ENCODE data around the gene EVA1C. TPM values are rescaled to one million over a fixed set of nuclear protein-coding genes. Genes with fewer than 3 reads are reported as not detected.

EVA1C gene
- total RNA-seq, 1 experiment from 2014 or later: 22.2 TPM

DNA sequence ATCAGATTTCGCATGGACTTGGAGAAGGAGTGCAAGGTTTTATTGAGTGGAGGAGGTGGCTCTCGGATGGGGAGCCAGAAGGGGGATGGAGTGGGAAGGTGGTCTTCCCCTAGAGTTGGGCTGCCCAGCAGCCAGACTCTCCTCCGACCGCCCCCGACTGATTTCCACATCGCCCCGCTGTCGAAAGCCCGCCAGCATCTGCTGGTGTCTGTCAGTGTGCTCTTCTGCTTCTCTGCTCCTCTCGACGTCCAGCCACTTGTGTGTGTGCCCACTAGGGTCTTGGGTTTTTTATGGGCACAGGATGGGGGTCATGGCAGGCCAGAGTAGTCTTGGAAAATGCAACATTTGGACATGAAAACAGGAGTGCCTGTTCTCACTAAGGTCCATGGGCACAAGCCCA, 40.1 kb downstream of the EVA1C start:
- no peak overlapping the region for H3K27ac Mint-ChIP-seq (ENCODE audit: low read depth, unreplicated experiment)
- peaks cover 23% of the 10 kb centered on the region for H3K36me3 Mint-ChIP-seq (ENCODE audit: insufficient read depth, unreplicated experiment)
- TF ChIP-seq CTCF (IDR thresholded peaks at IDR 0.05; ENCODE audit: unreplicated experiment): no peak

GRCh38 chr21:32455548-32455947, 43.0 kb downstream of the EVA1C start:
- no peak overlapping the region for H3K4me3 Mint-ChIP-seq (ENCODE audit: unreplicated experiment)
- H3K9me3 Mint-ChIP-seq (ENCODE audit: unreplicated experiment): no peaks in the 10 kb centered on the region
- intact Hi-C loops (cut with micrococcal nuclease): no loop called here
- POLR2A ChIA-PET: interaction anchor here (1.8 kb wide), 1 partner anchor 42 kb away, joined by 9 read pairs; the partner anchor contains the start of gene EVA1C
- peaks cover 35% of the 10 kb centered on the region for H3K36me3 Mint-ChIP-seq (ENCODE audit: insufficient read depth, unreplicated experiment)
- peak overlapping the region; percentile 79 for H3K27ac Mint-ChIP-seq (ENCODE audit: low read depth, unreplicated experiment)
- CTCF ChIA-PET: interaction anchor here (0.7 to 0.8 kb wide), 2 partner anchors 146 to 173 kb away, joined by 3 read pairs; no protein-coding TSS in a partner anchor
- DNase-seq (ENCODE audit: unreplicated experiment): peak; percentile 86
- no peaks in the 10 kb centered on the region for H3K27me3 Mint-ChIP-seq (ENCODE audit: insufficient read depth, unreplicated experiment)
- no peak for TF ChIP-seq CTCF (IDR thresholded peaks at IDR 0.05; ENCODE audit: unreplicated experiment)
- peaks cover 33% of the 10 kb centered on the region for H3K4me1 Mint-ChIP-seq (ENCODE audit: insufficient read depth, unreplicated experiment)
- BruUV-seq (replicated peaks): no TSS peak

More for the DNA sequence above, 40.1 kb downstream of the EVA1C start:
- DNase-seq (ENCODE audit: unreplicated experiment): no peak
- ChIA-PET POLR2A (no interaction called here), CTCF (no interaction called here)
- intact Hi-C loops (cut with micrococcal nuclease): no loop called here
- Mint-ChIP-seq H3K9me3 (ENCODE audit: unreplicated experiment) (no peaks in the 10 kb centered on the region), H3K4me3 (ENCODE audit: unreplicated experiment) (no peak overlapping the region), H3K4me1 (ENCODE audit: insufficient read depth, unreplicated experiment) (peaks cover 43% of the 10 kb centered on the region), H3K27me3 (ENCODE audit: insufficient read depth, unreplicated experiment) (no peaks in the 10 kb centered on the region)
- BruUV-seq (replicated peaks): no TSS peak

DNA sequence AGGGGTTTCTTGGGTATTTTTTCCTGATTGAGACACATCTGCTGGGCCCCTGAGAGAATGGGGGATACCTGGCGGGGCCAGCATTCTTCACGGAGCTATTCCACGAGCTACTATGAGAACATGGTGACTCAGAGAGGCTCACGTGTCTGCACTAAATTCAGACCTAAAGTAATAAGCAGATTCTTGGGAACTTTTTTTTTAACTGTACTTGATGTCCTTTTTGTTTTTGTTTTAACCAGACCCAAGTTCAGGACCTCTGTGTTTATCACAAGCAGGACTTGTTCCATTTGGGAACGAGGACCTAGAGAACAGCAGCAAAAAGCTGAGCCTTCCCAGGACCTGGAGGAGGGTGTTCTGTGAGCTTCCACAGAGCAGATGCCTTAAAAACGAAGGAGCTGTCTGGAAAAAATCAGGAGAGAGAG, 44.0 kb downstream of the EVA1C start:
- CTCF ChIA-PET: interaction anchor here (0.6 to 1.5 kb wide), 6 partner anchors 19 to 145 kb away, joined by 3 to 5 read pairs (median 3); no protein-coding TSS in a partner anchor
- Mint-ChIP-seq H3K27me3 (ENCODE audit: insufficient read depth, unreplicated experiment) (no peaks in the 10 kb centered on the region), H3K4me1 (ENCODE audit: insufficient read depth, unreplicated experiment) (peaks cover 27% of the 10 kb centered on the region), H3K36me3 (ENCODE audit: insufficient read depth, unreplicated experiment) (peaks cover 34% of the 10 kb centered on the region), H3K27ac (ENCODE audit: low read depth, unreplicated experiment) (peak overlapping the region; percentile 79), H3K9me3 (ENCODE audit: unreplicated experiment) (no peaks in the 10 kb centered on the region), H3K4me3 (ENCODE audit: unreplicated experiment) (no peak overlapping the region)
- peak; percentile 69 for DNase-seq (ENCODE audit: unreplicated experiment)
- no TSS peak for BruUV-seq (replicated peaks)
- TF ChIP-seq CTCF (IDR thresholded peaks at IDR 0.05; ENCODE audit: unreplicated experiment): no peak
- intact Hi-C loops (cut with micrococcal nuclease): no loop called here
- POLR2A ChIA-PET: interaction anchor here (1.0 to 1.8 kb wide), 3 partner anchors 43 to 156 kb away, joined by 4 to 9 read pairs (median 6); partner anchors contain the start of genes CFAP298 and EVA1C

DNA sequence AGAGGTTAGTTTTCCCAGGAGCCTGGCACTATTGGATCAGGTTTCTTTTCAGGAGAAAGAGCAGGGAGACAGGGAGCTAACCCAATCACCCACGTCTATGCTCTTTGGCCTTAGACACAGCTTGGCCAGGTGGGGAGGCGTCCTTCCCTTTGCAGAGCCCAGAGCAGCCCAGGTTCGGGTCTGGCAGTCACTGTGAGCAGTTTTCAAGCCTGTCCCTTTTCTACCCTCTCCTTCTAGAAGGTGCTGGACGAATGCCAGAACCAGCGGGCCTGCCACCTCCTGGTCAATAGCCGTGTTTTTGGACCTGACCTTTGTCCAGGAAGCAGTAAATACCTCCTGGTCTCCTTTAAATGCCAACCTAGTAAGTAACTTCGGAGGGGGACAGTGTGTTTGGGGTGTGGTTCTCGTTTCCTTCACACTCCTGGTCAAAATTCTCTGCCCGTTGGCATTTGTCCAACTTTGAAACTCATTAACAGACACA, 44.9 kb downstream of the EVA1C start:
- Mint-ChIP-seq H3K4me1 (ENCODE audit: insufficient read depth, unreplicated experiment) (peaks cover 21% of the 10 kb centered on the region), H3K27ac (ENCODE audit: low read depth, unreplicated experiment) (peak overlapping the region; percentile 79), H3K27me3 (ENCODE audit: insufficient read depth, unreplicated experiment) (no peaks in the 10 kb centered on the region), H3K4me3 (ENCODE audit: unreplicated experiment) (no peak overlapping the region), H3K36me3 (ENCODE audit: insufficient read depth, unreplicated experiment) (peaks cover 40% of the 10 kb centered on the region), H3K9me3 (ENCODE audit: unreplicated experiment) (no peaks in the 10 kb centered on the region)
- ChIA-PET POLR2A (interaction anchor here (0.7 to 1.7 kb wide), 2 partner anchors 46 to 64 kb away, joined by 3 to 6 read pairs; no protein-coding TSS in a partner anchor), CTCF (interaction anchor here (0.7 to 1.5 kb wide), 6 partner anchors 19 to 143 kb away, joined by 3 to 7 read pairs (median 4); no protein-coding TSS in a partner anchor)
- peak; percentile 60 for DNase-seq (ENCODE audit: unreplicated experiment)
- intact Hi-C loops (cut with micrococcal nuclease): no loop called here
- no peak for TF ChIP-seq CTCF (IDR thresholded peaks at IDR 0.05; ENCODE audit: unreplicated experiment)
- BruUV-seq (replicated peaks): no TSS peak
